Fibroblast of the aortic adventitia (primary cell): ENCODE results near the gene YTHDF1. TPM values are rescaled to one million over a fixed set of nuclear protein-coding genes. Genes with fewer than 3 reads are reported as not detected.

Experiments used
- DNase-seq: peaks from one replicate; pipeline ENCODE4 v3.0.0-alpha.2; 2010; ENCODE audit warnings: low read depth
- H3K4me3 ChIP-seq: 2 replicates; pipeline ENCODE4 v1.5.1; 2011; ENCODE audit warnings: low read depth, mild to moderate bottlenecking, control low read depth, low read length, moderate library complexity
- CTCF ChIP-seq: IDR thresholded peaks from 2 replicates; pipeline ENCODE4 v1.5.1; 2011; ENCODE audit warnings: mild to moderate bottlenecking, low read length, control low read depth, inconsistent platforms; ENCODE audit not compliant: insufficient read depth
- total RNA-seq: library from RNA; depleted of rRNA; stranded (reverse); fragments of >200 nt; gene quantifications from 2 replicates; pipeline ENCODE4 v1.2.3, GENCODE V29; 2012; ENCODE audit warnings: low replicate concordance

YTHDF1 gene
- total RNA-seq, 1 donor: 24.8 TPM

- no peak for TF ChIP-seq CTCF
- no peak overlapping the region for H3K4me3 ChIP-seq
- no peak for DNase-seq
Measured at GRCh38 chr20:63167026-63167917, 48.7 kb downstream of the YTHDF1 start.

GRCh38 chr20:63166193-63167020 lies 49.5 kb downstream of the YTHDF1 start:
- no peak for DNase-seq
- TF ChIP-seq CTCF: no peak
- no peak overlapping the region for H3K4me3 ChIP-seq

GRCh38 chr20:63165356-63166192 lies 50.4 kb downstream of the YTHDF1 start:
- no peak overlapping the region for H3K4me3 ChIP-seq
- no peak for TF ChIP-seq CTCF
- DNase-seq: no peak

GRCh38 chr20:63164484-63165355 lies 51.2 kb downstream of the YTHDF1 start:
- DNase-seq: no peak
- H3K4me3 ChIP-seq: no peak overlapping the region
- TF ChIP-seq CTCF: no peak

GRCh38 chr20:63163596-63164483 lies 52.1 kb downstream of the YTHDF1 start:
- no peak overlapping the region for H3K4me3 ChIP-seq
- TF ChIP-seq CTCF: no peak
- DNase-seq: no peak
